SK-N-SH (cell line): ENCODE results near the gene CATSPER3.

Experiments
- EP300 ChIP-seq, 2 experiments: IDR thresholded peaks; 2 replicates each; pipeline versions ENCODE4 v1.4.0 to v1.6.1; 2012; ENCODE audit warnings: borderline replicate concordance in 1 of 2, low read depth in 1 of 2, low read length in 1 of 2
- EZH2phosphoT487 ChIP-seq: fragments of 200-600 bp; sonication (generic); IDR thresholded peaks from 2 replicates; pipeline ENCODE4 v1.6.1; 2017; ENCODE audit warnings: low read depth, mixed run types, mild to moderate bottlenecking, antibody characterized with exemption, moderate library complexity, borderline replicate concordance
- FOSL2 ChIP-seq: IDR thresholded peaks from 2 replicates; pipeline ENCODE4 v1.4.0; 2012; ENCODE audit warnings: low read depth, mild to moderate bottlenecking, moderate library complexity, borderline replicate concordance
- GABPA ChIP-seq: IDR thresholded peaks from 2 replicates; pipeline ENCODE4 v1.4.0; 2012; ENCODE audit warnings: low read depth, mild to moderate bottlenecking
- RAD21 ChIP-seq: IDR thresholded peaks from 2 replicates; pipeline ENCODE4 v1.6.1; 2012; ENCODE audit warnings: mild to moderate bottlenecking, low read length
- RCOR1 ChIP-seq: fragments of 150-350 bp; IDR thresholded peaks from 2 replicates; pipeline ENCODE4 v1.6.1; 2017; ENCODE audit warnings: antibody characterized with exemption, low read length
- RFX5 ChIP-seq: IDR thresholded peaks from 2 replicates; pipeline ENCODE4 v1.6.1; 2012; ENCODE audit warnings: mild to moderate bottlenecking, improper control_type of control experiment, low read length
- SIN3A ChIP-seq: IDR thresholded peaks from 2 replicates; pipeline ENCODE4 v1.6.1; 2012; ENCODE audit warnings: low read depth, mild to moderate bottlenecking, low read length, moderate library complexity, borderline replicate concordance
- TAF1 ChIP-seq: IDR thresholded peaks from 2 replicates; pipeline ENCODE4 v1.6.1; 2012; ENCODE audit warnings: low read depth, mild to moderate bottlenecking, low read length, moderate library complexity, borderline replicate concordance
- TCF12 ChIP-seq: IDR thresholded peaks from 2 replicates; pipeline ENCODE4 v1.4.0; 2012
- TEAD4 ChIP-seq: IDR thresholded peaks from 2 replicates; pipeline ENCODE4 v1.4.0; 2012; ENCODE audit warnings: mild to moderate bottlenecking, borderline replicate concordance; ENCODE audit not compliant: insufficient read depth
- TF ChIP-seq, protein P1 (sequence below): IDR thresholded peaks from 2 replicates; pipeline ENCODE4 v1.4.0; 2012; ENCODE audit warnings: low read depth
- TF ChIP-seq, protein P2 (sequence below): fragments of 200-600 bp; sonication (generic); IDR thresholded peaks from 2 replicates; pipeline ENCODE4 v1.6.1; 2017; ENCODE audit warnings: antibody characterized with exemption, mild to moderate bottlenecking, moderate library complexity

DNA sequence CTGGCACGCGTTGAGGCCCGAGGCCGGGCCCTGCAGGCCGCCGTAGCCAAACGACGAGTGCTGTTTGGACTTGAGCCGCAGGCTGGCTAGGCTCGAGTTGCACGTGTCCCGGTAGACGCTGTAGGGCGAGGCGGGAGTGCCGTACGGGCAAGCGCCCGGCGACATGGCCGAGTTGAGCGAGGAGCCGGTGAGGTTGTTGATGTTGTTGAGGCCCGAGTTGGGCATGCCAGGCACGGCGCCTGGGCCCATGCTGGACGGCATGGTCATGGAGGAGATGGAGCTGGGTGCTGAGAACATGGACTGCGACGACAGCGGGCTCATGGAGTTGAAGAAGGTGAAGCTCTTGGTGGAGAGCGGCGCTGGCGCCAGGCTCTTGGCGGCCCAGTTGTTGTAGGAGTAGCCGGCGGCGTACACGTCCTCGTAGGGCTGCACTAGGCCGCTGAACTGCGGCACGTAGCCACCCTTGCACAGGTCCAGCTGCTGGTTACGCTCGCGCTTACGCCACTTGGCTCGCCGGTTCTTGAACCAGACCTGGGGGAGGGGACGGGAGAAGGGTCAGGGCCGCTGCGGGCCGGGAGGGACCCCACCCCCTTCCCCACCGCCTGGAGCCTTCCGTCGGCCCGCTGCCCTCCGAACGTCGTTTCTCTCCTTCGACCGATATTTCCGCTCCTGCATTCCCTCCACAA, 61.2 kb downstream of the CATSPER3 start:
- TF ChIP-seq, protein P1, sequence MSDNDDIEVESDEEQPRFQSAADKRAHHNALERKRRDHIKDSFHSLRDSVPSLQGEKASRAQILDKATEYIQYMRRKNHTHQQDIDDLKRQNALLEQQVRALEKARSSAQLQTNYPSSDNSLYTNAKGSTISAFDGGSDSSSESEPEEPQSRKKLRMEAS, result no peak
- TF ChIP-seq, protein P2, sequence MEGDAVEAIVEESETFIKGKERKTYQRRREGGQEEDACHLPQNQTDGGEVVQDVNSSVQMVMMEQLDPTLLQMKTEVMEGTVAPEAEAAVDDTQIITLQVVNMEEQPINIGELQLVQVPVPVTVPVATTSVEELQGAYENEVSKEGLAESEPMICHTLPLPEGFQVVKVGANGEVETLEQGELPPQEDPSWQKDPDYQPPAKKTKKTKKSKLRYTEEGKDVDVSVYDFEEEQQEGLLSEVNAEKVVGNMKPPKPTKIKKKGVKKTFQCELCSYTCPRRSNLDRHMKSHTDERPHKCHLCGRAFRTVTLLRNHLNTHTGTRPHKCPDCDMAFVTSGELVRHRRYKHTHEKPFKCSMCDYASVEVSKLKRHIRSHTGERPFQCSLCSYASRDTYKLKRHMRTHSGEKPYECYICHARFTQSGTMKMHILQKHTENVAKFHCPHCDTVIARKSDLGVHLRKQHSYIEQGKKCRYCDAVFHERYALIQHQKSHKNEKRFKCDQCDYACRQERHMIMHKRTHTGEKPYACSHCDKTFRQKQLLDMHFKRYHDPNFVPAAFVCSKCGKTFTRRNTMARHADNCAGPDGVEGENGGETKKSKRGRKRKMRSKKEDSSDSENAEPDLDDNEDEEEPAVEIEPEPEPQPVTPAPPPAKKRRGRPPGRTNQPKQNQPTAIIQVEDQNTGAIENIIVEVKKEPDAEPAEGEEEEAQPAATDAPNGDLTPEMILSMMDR, result no peak
- TF ChIP-seq GABPA (no peak), EZH2phosphoT487 (peak; percentile 47), RFX5 (no peak), TEAD4 (no peak), FOSL2 (no peak), TAF1 (no peak), RAD21 (no peak), SIN3A (no peak), RCOR1 (no peak), TCF12 (no peak), EP300 (IDR thresholded peaks at IDR 0.05; ENCODE audit: borderline replicate concordance in 1 of 2, low read depth in 1 of 2, low read length in 1 of 2) (no peak)
